Measurements from ENCODE around the gene PGM2L1.

- TF ChIP-seq EP300 (IDR thresholded peaks at IDR 0.05) (no peak), POLR2AphosphoS5 (IDR thresholded peaks at IDR 0.05) (no peak)
Measured at GRCh38 chr11:74282914-74283371, 115.3 kb downstream of the PGM2L1 start.
